GM19468 (cell line): Measurements from ENCODE around the gene DDX21.
A peak's percentile ranks its signal among the peaks of the same experiment; 100 is the strongest.
"Not testable (repeated sequence)": the region's sequence is repeated elsewhere in the genome, so short reads cannot be mapped to it uniquely, and the experiment has no call there.

Source experiments
- ATAC-seq: cut with Tn5 transposase; IDR thresholded peaks from one replicate; pipeline ENCODE4 v1.9.1; 2021; ENCODE audit warnings: mild to moderate bottlenecking, moderate library complexity, moderate number of reproducible peaks; ENCODE audit not compliant: unreplicated experiment; ENCODE audit errors: extremely low read depth

The DDX21 gene

DNA sequence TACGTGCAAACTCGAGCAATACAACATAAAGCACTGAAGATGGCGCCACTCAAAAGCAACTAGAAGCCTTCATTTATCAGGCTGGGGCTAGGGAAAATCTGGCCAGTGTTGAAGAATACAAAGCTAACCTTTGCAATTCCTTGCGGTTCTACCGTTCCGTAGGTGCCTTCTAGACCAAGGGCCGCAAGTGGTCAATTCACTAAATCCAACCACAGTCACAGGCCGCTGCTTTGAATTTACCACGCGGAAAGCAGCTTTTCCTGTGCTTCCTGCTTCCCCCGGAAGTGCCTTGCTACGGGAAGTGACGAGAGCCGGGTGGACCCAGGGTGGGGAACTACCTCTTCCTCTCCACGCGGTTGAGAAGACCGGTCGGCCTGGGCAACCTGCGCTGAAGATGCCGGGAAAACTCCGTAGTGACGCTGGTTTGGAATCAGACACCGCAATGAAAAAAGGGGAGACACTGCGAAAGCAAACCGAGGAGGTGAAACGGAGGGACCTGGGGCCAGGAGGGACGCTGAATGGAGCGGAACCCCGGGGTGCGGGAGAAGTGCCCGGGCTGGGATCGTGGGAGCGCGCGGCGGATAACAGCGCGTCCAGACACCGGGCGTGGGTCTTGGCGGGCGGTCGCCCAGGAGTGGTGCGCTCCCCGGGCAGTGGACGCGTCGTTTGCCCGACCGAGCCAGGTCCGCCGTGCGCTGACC lies at the start of gene DDX21:
Gene DDX21 (plus strand): TSS at position 339 of the 701 bp plus-strand sequence. CDS start 56 bp downstream, at position 395.
- ATAC-seq: peak; percentile 31

DNA sequence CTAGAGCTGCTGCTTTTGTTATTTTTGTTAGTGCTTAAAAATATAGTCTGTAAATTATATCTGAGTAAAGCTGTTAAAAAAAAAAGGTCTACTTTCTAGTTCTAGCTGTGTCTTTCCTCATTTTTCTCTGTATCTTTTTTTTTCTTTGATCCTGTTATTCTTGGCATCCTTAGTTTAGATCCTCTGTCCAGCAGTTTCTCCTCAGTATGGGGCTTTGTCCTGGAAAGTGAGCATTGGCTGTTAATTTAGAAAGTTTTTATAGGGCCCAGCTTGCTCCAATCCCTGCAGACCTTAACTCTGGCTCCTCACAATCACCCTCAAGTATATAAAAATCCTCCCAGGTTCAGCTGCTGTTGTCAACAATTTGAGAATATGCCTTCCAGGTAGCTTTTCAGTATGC lies 31.4 kb upstream of the DDX21 start:
- ATAC-seq: no peak

GRCh38 chr10:68925489-68925888 lies 30.5 kb upstream of the DDX21 start:
- no peak for ATAC-seq

DNA sequence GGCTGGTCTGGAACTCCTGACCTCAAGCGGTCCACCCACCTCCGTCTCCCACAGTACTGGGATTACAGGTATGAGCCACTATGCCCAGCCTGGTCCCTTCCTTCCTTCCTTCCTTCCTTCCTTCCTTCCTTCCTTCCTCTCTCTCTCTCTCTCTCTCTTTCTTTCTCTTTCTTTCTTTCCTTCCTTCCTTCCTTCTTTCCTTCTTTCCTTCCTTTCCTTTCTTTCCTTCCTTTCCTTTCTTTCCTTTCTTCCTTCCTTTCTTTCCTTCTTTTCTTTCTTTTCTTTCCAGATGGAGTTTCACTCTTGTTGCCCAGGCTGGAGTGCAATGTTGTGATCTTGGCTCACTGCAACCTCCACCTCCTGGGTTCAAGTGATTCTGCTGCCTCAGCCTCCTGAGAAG lies 26.8 kb upstream of the DDX21 start:
- ATAC-seq: not testable (repeated sequence)

- not testable (repeated sequence) for ATAC-seq
Observed at GRCh38 chr10:68929888-68930287, 26.1 kb upstream of the DDX21 start.

DNA sequence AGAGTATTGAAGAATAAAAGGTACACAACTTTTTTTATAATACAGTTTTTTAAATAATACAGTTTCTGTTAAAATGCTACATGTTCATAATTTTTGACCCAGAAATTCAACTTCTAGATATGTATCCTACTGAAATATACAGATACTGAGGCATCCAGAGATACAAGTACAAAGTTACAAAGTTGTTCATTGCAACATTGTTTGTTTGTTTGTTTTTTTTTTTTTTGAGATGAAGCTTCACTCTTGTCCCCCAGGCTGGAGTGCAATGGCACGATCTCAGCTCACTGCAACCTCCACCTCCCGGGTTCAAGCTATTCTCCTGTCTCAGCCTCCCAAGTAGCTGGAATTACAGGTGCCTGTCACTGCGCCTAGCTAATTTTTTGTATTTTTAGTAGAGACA lies 23.1 kb upstream of the DDX21 start:
- not testable (repeated sequence) for ATAC-seq

DNA sequence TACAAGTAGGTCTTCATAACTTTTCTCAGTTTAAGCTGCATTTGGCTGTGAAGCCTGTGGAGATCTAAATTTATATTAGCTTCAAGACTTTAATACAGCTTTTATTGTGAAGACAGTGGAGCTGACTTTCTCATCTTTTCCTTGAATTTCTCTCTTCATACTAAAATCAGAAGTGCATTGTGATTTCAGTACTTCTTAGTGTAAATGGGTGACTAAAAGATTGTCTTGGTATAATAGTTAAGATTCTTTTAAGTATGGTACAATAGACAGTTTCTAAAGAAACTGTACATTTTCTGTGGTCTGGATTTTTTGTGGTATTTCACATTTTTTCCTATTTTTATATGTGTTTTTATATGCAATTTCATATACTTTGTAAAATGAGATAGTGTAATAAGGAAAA lies 21.0 kb upstream of the DDX21 start:
- no peak for ATAC-seq

DNA sequence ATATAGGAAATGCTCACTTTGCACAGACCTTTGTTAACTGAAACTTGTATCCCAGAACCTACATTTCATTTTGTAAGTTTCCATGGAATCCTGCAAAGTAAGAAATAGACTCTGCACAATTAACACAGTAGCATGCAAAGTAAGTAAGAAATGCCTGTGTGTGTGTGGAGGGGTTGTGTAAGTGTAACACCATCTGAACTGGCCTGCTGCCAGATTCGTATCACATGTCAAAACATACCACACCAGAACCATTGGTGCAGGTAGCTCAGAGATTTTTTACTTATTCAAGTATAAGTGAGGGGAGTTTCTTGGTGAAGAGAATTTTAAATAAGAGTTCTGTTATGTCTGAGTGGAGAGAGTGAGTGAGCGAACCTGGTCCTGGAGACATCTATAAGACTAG lies 17.9 kb upstream of the DDX21 start:
- ATAC-seq: no peak

DNA sequence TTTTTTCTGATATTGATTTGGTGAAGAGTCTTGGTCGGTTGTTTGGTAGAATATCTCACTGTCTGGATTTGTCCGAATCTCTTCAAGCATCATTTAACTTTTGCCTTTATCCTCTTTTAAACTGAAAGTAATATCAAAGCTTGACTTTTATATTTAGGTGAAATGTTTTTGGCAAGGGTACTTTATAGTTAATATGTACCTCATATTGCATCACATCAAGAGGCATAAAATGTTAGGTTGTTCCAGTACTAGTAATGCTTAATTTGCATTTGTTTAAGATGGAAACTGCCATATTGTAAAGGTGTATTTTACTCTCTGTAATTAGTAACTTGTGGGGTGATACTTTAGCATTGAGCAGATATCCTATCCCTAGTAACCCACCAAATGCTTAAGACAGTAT lies 17.1 kb upstream of the DDX21 start:
- no peak for ATAC-seq

DNA sequence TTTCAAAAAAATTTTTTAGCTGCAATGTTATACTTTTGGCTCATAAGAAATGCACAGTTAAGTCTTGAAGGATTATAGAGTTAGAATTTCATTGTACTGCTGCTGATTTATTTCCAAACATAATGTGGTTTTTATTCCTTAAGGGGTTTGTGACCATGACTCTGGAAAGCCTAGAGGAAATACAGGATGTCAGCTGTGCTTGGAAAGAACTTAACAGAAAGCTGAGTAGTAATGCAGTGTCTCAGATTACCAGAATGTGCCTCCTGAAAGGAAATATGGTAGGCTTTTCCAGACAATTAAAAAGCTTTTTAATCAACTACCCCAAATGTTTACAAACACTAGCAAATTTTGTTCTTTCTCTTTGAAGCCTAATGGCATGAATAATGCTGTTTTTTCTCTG lies 15.1 kb upstream of the DDX21 start:
- not testable (repeated sequence) for ATAC-seq

DNA sequence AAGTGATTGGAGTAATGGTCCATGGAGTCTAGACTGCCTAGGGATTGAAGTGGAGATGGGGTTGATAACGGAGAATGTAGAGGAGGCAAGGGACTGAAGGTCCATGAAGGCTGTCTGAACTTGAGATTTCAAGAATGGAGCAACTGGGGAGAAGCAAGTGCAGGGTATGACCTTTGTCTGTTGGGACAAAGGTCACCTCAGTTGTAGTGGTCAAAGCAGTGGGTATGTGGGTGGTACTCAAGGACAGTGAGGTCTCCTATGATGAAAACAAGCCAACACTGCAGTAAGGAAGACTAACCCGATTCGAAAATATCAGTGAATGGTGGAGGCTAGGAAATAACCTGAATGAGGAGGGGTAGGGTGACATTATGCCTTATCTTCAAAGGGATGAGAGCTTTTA lies 5.4 kb upstream of the DDX21 start:
- no peak for ATAC-seq

GRCh38 chr10:68954904-68955303 lies 1.1 kb upstream of the DDX21 start:
- no peak for ATAC-seq

DNA sequence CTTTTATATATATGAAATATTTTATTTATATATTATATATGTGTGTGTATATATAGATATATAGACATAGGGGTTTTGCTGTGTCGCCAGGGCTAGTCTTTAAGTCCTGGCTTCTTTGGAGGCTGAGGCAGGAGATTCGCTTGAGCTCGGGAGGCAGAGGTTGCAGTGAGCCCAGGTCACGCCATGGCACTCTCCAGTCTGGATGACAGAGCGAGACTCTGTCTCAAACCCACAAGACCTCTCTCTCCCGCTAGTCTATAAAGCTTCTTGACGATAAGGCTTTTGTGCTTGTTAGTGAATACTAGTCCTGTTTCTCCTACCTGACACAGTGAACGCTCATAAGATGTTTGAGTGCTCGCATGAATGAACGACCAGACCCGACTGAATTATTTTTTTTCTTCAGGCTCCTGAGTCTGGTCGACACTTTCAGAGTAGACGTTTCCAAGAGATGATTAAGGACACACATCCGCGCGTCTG lies 577 bp upstream of the DDX21 start:
- ATAC-seq: no peak

GRCh38 chr10:68957284-68957615 lies 1.3 kb downstream of the DDX21 start:
- no peak for ATAC-seq

GRCh38 chr10:68957654-68958053 lies 1.7 kb downstream of the DDX21 start:
- no peak for ATAC-seq

DNA sequence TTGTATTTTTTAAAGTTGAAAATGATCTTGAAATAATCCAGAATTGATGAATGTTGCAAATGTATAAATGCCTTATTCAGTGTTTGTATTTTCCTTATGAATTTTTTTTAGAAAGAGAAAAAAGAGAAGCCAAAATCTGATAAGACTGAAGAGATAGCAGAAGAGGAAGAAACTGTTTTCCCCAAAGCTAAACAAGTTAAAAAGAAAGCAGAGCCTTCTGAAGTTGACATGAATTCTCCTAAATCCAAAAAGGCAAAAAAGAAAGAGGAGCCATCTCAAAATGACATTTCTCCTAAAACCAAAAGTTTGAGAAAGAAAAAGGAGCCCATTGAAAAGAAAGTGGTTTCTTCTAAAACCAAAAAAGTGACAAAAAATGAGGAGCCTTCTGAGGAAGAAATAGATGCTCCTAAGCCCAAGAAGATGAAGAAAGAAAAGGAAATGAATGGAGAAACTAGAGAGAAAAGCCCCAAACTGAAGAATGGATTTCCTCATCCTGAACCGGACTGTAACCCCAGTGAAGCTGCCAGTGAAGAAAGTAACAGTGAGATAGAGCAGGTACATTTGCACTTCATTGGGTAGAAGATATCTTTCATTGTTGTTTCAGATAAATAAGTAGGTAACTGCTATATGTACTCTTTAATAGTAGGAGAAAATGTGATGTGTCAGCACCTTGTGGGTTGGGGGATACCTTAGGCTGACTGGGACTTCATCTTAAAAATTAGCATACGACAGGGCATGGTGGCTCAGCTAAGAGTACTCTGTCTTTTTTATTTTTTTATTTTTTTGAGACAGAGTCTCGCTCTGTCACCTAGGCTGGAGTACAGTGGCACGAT lies 3.9 kb downstream of the DDX21 start:
- ATAC-seq: no peak

DNA sequence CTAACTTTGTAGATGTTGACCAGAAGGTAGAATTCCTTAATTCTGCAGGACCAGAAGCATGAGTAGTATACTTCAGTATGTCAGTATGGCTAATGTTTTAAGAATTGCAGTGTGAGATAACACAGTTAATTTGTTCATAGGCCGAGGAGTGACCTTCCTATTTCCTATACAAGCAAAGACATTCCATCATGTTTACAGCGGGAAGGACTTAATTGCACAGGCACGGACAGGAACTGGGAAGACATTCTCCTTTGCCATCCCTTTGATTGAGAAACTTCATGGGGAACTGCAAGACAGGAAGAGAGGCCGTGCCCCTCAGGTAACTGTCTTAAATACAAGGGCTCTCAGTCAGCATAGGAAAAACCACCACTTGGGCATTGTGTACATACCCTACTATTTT lies 7.2 kb downstream of the DDX21 start:
- ATAC-seq: no peak

DNA sequence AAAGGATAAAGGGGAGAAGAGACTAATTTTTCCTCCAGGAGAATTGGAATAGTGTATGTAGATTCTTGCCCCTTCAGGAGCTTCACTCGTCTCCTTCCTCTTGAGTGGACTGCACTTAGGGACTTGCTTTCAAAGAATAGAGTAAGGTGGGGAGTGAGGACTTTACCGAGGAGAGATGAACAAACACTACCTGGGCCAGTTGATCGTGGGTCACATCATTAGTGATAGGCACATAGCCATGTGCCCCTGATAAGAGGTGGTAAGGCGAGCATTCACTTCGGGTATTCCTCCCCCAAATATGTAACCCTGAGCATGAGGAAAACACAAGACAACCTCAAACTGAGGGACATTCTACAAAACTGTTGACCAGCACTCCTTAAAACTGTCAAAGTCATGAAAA lies 18.0 kb downstream of the DDX21 start:
- ATAC-seq: no peak

- ATAC-seq: not testable (repeated sequence)
Observed at GRCh38 chr10:68975936-68976473, 20.0 kb downstream of the DDX21 start.

- not testable (repeated sequence) for ATAC-seq
Observed at GRCh38 chr10:68979738-68980137, 23.8 kb downstream of the DDX21 start.

DNA sequence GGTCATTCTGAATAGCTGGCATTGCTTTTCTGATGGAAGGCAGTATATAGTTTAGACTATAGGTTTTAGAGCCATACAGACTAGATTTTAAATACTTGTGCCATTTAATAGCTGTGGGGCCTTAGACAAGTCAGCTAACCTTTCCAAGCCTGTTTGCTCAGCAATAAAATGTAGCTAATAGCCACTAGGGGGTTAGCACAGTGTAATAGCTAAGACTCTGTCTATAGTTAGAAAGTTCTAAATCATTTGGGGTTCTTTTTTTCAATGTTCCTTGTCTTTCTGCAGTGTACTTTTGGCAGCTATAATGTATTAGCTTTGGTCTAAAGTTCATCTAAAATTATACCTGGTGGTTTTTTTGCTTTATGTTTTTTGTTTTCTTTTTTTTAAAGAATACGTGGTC lies 25.1 kb downstream of the DDX21 start:
- no peak for ATAC-seq
